Erythroblast (primary cell): Measurements from ENCODE around the gene ORAI2.
"Not testable (repeated sequence)": the region's sequence is repeated elsewhere in the genome, so short reads cannot be mapped to it uniquely, and the experiment has no call there.

Experiments used
- DNase-seq, 2 experiments: peaks; one replicate each; lab custom pipeline; 2025; lab: John Stamatoyannopoulos, UW
- GATA1 ChIP-seq: IDR thresholded peaks from 2 replicates; pipeline ENCODE4 v1.6.1; 2011; ENCODE audit warnings: low read depth, mild to moderate bottlenecking, control low read depth, low read length, moderate library complexity
- POLR2A ChIP-seq: IDR thresholded peaks from 2 replicates; pipeline ENCODE4 v1.6.1; 2011; ENCODE audit warnings: mild to moderate bottlenecking, low read length

The ORAI2 gene

DNA sequence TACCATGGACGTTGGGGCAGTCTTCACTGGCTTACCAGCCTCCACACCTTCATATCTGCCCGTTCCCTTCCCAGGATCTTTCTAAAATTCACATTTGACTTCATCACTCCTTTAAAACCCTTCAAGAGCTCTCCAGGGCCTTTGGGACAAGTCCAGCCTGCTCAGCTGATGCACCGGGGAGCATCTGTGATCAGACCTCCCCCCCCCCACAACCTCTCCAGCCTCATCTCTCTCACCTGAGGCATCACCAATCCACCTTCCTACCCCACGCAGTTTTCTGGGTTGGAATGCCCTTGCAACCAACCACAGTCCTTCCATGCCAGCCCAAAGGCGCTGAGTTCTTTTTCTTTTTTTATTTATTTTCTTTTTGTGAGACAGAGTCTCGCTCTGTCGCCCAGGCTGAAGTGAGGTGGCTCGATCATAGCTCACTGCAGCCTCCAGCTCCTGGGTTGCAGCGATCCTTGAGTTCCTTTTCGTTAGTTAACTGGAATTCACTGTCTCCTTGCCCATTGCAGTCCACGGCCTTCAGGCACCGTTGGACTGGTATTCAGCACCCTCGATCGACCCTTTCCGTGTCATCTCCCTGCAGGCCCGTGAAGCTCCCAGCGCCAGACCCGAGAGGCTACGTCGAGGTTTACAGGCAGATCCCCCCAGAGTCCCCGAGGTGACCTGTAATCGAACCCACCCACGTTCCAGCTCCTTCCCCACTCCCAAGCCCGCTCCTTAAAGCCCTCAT, 30.6 kb downstream of the ORAI2 start:
- peak; percentile 55 to 65 for DNase-seq
- no peak for TF ChIP-seq GATA1
- TF ChIP-seq POLR2A = no peak

DNA sequence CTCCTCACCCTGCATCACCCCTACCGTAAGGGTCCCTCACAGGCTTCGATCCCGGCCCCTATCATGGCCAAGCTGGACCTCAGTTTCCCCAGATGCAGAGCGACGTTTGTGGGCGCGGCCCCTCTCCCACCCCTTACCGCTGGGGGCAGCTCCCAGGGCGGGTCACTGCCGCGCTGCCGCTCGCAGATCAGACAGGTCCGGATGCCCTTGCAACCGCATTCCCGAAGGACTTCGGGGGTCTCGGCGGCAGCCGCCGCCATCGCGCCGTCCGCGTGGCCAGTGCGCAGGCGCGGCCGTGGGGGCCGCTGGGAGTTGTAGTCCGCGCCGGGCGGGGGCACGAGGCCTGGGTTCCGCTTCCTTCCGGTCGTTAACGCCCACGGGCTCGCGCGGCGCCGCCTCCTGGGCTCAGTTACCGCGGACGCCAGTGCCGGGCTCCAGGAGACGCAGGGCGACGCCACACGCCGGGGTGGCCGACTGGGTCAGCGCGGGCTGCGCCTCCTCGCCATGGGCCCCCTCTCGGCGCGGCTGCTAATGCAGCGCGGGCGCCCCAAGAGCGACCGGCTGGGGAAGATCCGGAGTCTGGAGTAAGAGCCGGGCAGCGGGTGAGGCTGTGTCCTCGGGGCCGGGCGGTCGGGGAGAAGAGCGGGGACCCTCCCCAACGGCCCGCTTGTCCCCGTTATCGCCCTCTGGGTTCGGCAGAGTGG, 31.4 kb downstream of the ORAI2 start, which contains the start of the genes ALKBH4 and LRWD1:
Gene ALKBH4 (minus strand): TSS at position 287 of the 704 bp plus-strand sequence. CDS start 27 bp downstream, at position 260.
Gene LRWD1 (plus strand): TSS at position 408 of the 704 bp plus-strand sequence. CDS start 97 bp downstream, at position 505.
- peak; percentile 94 to 97 for DNase-seq
- TF ChIP-seq POLR2A = peak; percentile 70
- no peak for TF ChIP-seq GATA1

DNA sequence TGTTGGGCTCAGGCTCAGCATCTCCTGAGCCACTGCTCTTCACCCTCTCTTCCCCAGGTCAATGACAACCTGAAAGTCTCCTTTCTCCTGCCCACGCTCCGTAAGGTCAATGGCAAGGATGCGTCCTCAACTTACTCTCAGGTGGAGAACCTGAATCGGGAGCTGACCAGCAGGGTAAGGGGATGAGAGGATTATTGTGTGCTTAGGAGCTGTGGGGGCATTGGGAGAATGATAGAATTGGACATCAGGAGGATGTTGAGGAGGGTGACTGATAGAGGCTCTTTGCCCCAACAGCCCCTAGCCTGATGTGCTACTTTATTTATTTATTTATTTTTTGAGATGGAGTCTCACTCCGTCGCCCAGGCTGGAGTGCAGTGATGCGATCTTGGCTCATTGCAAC, 32.7 kb downstream of the ORAI2 start:
- no peak for DNase-seq
- TF ChIP-seq GATA1 = no peak
- no peak for TF ChIP-seq POLR2A

DNA sequence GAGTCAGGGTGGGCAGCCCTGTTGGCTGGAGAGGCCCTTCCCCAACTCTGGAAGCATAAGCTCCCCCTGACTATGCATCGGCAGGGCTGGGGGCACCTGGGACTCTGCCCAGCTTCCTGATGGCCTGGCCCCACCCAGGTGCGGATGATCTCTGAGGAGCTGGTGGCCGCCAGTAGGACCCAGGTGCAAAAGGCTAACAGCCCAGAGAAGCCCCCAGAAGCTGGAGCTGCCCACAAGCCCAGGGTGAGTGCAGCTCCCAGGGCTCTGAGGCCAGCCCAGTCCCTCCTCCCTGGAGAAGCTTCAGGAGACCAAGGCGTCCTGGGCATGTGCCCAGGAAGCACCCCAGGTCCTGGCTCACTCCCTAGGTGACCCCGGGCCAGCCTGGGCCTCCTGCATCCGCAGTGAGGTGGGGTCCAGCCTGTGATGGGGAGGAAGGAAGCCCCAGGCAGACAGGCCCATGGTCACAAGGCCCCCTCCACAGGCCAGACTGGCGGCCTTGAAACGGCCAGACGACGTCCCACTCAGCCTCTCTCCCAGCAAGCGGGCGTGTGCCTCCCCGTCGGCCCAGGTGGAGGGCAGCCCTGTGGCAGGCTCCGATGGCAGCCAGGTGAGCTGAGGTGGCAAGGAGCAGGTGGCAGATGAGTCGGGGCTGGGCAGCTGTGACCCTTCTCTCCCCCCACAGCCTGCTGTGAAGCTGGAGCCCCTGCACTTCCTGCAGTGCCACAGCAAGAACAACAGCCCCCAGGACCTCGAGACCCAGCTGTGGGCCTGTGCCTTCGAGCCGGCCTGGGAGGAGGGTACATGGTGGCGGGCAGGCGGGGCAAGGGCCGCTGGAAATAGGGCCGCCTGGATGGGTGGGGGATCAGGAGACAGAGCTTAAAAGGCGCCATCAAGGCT, 34.5 kb downstream of the ORAI2 start:
- DNase-seq = no peak
- TF ChIP-seq GATA1 = no peak
- TF ChIP-seq POLR2A = no peak

DNA sequence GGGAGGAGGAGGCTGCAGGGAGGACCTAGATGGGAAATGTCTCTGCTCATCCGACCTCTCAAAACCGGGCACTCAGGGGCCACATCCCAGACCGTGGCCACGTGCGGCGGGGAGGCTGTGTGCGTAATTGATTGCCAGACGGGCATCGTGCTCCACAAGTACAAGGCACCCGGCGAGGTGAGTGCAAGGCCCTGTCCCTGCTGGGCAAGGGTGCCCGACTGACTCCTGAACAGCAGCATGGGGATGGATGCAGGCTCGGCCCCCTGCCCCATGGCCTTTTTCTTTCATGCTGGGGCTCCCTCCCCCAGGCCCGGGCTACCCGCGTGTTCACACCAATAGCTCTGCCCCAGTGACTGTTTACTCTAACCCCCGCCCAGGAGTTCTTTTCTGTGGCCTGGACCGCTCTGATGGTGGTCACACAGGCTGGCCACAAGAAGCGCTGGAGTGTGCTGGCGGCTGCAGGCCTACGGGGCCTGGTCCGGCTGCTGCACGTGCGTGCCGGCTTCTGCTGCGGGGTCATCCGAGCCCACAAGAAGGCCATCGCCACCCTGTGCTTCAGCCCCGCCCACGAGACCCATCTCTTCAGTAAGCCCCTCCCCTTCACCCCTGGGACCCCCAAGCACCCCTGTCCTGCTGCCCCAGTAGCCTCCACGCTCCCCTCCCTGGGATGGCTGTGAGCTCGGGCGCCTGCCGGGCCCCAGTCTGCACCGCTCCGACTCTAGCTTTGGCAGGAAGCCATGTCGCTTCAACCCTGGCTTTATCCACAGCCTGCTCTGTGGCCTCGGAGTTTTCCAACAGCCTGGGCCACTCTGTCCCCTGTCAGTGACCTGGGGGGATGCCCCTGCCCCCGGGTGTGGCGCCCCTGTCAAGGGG, 35.3 kb downstream of the ORAI2 start:
- TF ChIP-seq GATA1 (no peak), POLR2A (no peak)

DNA sequence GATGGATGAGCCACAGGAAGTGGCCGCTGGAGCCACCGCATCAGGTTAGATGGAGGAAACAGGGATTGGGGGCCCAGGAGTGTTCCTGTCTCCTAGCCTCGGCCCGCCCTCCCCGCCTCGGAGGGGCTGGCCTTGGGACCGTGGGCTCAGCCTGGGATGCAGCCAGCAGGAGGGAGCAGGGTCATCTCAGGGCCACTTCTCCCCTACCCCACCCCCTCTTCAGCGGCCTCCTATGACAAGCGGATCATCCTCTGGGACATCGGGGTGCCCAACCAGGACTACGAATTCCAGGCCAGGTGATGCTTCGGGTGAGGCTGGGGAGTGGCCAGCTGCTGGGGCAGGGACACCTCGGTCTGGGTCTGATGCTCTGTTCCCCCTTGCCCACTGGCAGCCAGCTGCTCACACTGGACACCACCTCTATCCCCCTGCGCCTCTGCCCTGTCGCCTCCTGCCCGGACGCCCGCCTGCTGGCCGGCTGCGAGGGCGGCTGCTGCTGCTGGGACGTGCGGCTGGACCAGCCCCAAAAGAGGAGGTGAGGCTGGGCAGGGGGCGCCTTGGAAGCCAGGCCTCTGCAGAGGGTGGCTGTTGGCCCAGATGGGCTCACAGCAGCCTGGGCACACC, 36.1 kb downstream of the ORAI2 start:
- DNase-seq = no peak
- TF ChIP-seq POLR2A (no peak), GATA1 (no peak)

More for the DNA sequence above, 35.3 kb downstream of the ORAI2 start:
- no peak for DNase-seq

DNA sequence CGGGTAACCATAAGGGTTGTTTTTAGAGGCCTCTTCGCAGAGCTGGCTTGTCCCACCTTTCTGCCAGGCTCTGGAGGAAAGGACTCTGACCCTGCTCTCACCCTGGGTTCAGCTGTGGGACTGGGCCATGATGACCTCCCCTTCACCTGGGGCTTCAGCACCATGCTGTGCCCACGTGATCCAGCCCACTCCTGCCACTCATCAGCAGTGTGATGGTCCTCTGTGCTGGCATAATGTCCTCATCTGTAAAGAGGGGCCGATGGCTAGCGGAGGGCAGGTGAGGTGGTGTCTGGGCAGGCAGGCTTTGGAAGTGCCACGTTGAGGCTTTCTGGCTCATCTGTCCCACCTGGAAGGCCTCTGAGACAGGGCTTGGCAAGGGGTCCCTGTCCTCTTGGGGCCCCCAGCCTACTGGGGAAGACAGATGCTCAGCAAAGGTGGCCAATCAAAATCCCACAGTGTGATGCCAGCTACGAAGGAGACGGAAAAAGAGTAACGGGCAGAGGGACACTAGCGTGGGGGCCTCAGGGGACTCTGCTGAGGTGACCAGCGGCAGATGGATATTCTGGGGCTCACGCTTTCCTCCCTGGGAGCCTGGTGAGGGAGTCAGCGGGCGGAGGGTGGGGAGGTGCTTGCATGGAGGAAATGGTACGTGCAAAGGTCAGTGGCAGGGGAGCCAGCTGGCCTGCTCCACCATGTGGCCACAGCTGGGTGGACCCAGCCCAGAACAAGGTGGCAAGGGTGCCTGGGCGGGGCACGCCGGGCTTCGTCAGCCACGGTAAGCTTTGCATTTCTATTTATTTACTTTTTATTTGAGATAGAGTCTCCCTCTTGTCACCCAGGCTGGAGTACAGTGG, 36.8 kb downstream of the ORAI2 start:
- no peak for DNase-seq
- TF ChIP-seq GATA1 = no peak
- no peak for TF ChIP-seq POLR2A

DNA sequence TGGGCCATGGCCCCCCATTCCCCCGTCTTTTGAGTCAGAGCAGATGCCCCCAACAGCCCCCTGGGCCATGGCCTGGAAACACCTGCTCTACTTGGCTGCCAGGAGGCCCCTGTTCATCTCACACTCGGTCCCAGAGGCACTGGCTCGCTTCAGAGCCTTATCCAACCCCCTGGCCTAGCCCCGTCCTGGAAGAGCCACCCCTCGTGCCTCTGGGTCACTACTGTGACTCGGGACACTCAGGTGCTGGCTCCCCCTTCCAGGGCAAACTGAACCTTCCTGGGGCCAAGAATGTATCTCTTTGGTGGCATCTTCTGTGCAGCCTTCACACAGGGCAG, 38.4 kb downstream of the ORAI2 start:
- no peak for DNase-seq
- TF ChIP-seq GATA1 = no peak
- TF ChIP-seq POLR2A = no peak

DNA sequence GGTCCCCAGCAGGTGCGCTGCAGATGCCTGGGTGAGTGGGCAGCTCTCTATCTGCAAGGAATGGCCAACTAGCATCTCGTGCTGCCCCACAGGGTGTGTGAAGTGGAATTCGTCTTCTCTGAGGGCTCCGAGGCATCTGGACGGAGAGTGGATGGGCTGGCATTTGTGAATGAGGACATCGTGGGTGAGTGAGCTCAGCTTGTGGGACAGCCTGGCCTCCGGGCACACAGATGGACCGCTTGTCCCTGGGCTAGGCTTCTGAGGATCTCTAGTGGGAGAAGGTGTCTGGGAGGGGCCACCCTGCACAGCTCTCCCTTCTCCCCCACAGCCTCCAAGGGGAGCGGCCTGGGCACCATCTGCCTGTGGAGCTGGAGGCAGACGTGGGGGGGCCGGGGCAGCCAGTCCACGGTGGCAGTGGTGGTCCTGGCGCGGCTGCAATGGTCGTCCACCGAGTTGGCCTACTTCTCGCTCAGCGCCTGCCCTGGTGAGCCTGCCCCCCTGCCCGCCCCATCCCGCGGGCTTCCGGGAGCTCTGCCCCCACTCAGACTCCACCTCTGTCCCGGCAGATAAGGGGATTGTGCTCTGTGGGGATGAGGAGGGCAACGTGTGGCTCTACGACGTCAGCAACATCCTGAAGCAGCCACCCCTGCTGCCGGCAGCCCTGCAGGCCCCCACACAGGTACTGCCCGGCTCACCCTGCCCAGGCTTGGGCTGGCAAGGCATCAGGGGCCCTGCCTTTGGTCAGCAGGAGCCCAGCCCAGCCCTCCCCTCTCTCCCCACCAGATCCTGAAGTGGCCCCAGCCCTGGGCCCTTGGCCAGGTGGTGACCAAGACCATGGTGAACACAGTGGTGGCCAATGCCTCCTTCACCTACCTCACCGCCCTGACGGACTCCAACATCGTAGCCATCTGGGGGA, 39.0 kb downstream of the ORAI2 start:
- DNase-seq = peak; percentile 13 to 29
- TF ChIP-seq GATA1 (no peak), POLR2A (no peak)

DNA sequence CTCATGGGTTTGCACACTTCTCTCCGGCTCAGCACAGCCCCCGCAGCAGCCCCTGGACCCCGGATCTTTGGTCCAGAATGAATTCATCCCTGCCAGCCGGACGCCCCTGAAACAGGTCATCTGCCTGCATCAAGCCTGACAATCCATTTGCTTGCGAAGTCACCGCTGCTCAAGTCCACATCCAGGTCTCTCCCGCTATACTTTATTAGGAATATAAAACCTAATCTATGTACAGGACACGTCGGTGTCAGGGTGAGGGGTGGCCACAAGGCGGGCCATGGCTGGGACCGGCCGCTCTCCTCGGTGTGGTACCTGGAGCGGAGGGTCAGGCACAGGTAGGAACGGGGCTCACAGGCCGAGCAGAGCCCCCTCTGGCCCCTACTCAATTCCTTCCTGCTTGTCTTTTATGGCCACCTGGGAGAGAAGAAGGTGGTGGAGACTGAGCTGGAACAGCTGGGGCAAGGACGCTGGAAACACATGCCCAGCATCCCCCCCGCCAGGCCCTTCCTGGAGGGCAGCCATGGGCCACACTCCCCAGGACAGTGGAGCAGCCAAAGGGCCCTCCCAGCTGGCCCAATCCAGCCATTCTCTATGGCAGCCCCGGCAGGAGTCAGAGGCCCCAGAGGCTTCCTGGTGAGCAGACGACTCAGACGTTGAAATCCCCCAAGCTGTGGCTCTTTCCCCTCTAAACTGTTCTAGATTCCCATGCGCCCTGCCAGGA, 40.1 kb downstream of the ORAI2 start:
- no peak for DNase-seq
- TF ChIP-seq POLR2A (no peak), GATA1 (no peak)

DNA sequence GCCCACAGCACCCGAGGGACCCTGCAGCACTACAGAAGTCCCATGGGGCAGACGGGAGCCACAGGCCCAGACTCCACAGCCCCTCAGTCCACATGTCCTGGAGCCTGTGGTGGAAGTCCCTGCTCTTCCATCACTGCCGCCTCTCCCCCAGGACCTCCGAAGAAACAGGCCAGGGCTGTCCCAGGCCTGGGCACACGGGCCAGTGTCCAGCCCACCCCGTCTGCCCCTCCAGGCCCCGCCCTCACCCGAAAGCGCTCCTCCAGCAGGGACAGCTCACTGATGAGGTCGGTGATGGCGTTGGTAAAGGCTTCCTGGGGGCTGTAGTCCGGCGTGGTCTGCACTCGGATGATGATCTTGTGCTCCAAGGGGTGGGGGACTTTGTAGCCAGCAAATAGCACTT, 40.7 kb downstream of the ORAI2 start:
- not testable (repeated sequence) for DNase-seq

DNA sequence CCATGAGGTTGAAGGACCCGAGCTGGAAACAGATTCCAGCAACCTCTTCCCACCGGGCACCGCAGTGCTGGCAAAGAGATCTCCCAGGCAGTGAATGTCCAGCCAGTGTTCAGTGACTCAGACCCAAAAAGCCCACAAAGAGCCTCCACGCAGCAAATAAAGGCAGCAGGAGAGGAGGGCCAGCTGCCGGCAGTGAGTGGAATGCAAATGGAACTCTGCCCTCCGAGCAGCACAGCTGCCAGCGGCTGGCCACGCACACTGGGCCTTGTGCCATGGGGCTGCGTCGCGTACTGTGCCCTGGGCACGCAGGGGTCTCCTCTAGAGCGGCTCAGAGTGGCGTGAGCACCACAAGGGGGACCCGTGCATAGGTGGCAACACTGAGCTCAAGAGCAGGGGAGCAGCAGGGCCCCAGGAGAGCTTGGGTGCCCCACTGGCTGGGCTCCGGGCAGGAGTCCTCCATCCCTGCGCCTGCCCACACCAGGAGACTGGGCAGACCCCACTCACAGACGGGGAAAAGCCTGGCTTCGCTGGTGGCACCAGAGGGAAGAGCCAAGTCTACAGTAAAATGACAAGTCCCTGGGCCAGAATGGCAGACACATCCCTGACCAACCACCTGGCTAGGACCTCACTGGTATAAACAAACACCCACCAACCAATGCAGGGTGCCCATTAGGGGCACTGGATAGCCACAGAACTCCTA, 41.5 kb downstream of the ORAI2 start:
- not testable (repeated sequence) for DNase-seq

DNA sequence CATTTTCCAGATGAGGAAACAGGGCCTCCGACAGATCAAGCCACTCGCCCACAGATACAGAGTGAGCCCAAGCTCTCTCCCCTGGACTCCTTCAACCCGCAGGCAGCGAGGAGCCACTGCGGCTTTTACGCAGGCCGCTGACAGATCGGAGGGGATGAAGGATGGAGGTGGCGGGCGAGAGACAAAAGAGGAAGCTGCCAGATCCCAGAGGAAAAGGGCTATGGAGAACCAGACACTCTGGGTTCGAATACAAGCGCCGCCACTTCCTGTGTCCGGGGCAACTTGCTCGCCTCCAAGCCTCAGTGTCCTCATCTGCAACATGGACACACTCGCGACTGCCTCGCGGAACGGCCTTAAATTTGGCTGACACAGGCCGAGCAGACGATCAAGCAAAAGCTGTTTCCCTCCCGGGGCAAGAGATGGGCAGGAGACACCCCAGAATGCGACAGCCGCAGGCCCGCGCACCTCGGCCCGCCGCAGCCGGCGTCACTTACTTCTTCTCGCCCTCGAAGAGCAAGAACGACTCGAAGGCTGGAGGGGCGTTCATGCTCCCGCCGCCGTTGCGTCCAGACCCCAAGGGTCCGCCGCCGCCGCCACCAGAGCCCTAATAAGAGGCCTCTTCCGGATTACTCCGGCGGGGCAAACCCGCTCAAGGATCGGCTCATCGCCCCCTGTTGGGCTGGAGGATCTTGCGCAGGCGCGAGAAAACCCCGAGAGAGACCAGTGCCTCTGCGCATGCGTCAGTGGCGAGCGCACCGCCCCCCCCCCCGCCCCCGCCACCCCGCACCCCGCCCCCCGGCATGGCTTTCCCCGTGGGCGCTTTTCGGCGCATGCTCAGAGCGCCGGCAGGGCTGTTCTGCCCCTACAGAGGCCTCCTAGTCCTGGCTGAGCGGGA, 45.2 kb downstream of the ORAI2 start, which contains the start of gene POLR2J:
Gene POLR2J (minus strand): TSS at position 609 of the 895 bp plus-strand sequence. CDS start 62 bp downstream, at position 547.
- not testable (repeated sequence) for DNase-seq

DNA sequence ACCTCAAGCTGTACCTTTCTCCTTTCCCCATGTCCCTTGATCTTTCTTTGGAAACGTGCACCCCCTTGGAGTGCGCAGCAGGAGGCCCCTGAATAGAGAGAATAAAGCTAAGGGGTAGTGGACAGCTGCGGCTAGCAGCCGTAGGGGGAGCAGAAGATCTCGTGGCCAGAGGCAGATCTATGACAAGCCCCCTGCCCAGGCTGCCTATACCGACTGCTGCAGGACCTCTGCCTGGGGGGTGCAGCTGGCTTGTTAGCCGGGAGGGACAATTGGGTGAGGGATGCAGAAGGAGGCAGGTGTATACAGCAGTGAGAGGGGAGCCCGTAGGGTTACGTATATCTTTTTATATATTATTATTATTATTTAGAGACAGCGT, 45.8 kb downstream of the ORAI2 start:
- not testable (repeated sequence) for DNase-seq
